ENCODE measurements around the gene MND1.

The MND1 gene

DNA sequence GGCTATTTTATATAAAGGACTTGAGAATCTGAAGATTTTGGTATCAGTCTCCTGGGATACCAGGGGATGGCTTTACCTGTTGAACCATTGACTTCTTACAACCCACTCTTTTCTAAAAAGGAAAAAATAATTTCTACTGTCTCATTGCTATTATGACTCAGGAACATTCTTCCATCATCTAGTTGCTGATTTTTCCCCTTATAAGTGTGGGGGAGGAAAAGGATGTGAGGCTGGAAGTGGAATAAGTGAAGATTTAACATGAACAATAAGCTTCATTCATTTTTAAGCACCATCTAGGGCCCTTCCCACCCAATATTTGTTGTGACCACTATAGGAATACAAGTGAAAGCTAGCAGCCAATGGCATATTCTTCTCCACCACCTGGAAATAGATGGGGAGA, 10.6 kb upstream of the MND1 start:
- no peak for TF ChIP-seq CTCF (IDR thresholded peaks at IDR 0.05; ENCODE audit: insufficient read depth, low read depth, low read length, missing control alignments)
- DNase-seq (ENCODE audit: low read depth): no peak
- H3K4me3 ChIP-seq (ENCODE audit: low read length): no peak overlapping the region

DNA sequence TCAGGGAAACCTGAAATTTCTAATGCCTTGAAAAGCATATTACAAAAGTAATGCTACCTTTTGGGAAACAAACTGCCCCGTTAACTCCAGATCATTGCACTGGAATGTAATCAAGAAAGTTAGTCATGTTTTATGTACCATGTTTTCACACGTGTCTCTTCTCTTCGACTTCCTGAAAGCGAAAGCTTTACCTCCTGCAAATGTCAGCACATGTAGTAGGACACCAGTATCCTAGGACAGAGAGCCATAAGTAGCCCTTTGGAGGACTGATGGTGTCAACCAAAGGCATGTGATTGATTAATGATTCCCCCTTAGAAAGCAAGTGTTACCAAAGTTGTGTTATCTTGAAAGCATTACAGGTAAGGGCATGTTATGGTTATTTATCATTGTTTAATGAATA, 8.8 kb upstream of the MND1 start:
- no peak for TF ChIP-seq CTCF (IDR thresholded peaks at IDR 0.05; ENCODE audit: insufficient read depth, low read depth, low read length, missing control alignments)
- DNase-seq (ENCODE audit: low read depth): peak; percentile 76
- H3K4me3 ChIP-seq (ENCODE audit: low read length): no peak overlapping the region

DNA sequence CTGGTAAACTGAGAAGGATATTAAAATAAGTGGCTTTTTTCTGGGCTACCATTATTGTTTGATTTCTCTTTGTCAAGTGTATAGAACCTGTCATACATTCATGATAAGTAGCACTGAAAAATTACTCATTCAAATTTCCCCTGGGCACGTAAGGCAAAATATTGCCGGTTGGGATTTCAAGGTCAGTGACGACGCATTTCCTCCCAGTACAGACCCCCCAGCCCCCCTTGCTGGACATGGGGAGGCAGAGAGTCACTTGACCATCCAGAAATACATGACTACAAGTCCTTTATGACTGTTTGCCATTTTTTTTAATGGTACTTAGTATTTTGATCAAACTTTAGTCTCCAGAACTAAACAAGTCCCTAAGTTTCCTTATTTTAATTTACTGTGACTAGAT, 6.8 kb upstream of the MND1 start:
- H3K4me3 ChIP-seq (ENCODE audit: low read length): no peak overlapping the region
- DNase-seq (ENCODE audit: low read depth): no peak
- no peak for TF ChIP-seq CTCF (IDR thresholded peaks at IDR 0.05; ENCODE audit: insufficient read depth, low read depth, low read length, missing control alignments)

- TF ChIP-seq CTCF (IDR thresholded peaks at IDR 0.05; ENCODE audit: insufficient read depth, low read depth, low read length, missing control alignments): no peak
These were observed 2.9 kb upstream of the MND1 start for GRCh38 chr4:153341575-153342090.

DNA sequence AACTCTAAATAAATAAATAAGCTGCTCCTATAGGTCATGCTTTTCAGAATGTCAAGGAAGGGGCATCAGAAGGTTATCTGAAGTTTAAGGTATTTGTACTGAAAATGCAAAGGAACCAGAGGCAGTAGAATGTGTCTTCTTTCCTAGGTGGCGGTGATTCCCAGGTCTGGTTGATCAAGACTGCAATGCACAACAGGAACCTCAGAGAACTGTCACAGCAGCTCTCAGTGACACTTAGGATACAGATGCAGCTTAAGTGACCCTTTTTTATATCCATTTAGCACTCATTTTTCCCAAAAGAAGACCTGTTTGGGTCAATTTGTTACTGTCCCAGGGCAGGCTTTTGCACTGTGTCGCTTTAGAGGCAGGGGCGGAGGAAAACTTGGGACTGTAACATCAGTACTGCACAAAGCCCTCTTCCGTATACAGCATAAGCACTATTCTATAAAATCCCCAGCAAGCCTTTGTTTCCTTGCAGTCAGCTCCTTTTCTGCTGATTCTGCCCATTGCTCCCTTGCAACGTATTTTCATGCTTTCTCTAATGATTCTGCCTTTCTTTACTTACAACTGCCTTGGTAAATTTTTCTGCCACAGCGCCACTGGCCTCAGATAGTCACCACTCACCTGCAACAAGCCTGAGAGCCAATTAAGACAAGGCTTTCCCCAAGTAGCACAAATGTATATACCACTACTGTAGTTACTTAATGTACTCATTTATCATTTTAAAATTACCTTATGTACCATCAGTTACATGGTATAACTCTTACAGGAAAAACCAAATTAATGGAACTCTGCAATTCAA, 1.5 kb upstream of the MND1 start:
- H3K4me3 ChIP-seq (ENCODE audit: low read length): no peak overlapping the region
- no peak for DNase-seq (ENCODE audit: low read depth)
- TF ChIP-seq CTCF (IDR thresholded peaks at IDR 0.05; ENCODE audit: insufficient read depth, low read depth, low read length, missing control alignments): no peak

More at GRCh38 chr4:153341575-153342090, 2.9 kb upstream of the MND1 start:
- peak; percentile 65 for DNase-seq (ENCODE audit: low read depth)
- H3K4me3 ChIP-seq (ENCODE audit: low read length): no peak overlapping the region

DNA sequence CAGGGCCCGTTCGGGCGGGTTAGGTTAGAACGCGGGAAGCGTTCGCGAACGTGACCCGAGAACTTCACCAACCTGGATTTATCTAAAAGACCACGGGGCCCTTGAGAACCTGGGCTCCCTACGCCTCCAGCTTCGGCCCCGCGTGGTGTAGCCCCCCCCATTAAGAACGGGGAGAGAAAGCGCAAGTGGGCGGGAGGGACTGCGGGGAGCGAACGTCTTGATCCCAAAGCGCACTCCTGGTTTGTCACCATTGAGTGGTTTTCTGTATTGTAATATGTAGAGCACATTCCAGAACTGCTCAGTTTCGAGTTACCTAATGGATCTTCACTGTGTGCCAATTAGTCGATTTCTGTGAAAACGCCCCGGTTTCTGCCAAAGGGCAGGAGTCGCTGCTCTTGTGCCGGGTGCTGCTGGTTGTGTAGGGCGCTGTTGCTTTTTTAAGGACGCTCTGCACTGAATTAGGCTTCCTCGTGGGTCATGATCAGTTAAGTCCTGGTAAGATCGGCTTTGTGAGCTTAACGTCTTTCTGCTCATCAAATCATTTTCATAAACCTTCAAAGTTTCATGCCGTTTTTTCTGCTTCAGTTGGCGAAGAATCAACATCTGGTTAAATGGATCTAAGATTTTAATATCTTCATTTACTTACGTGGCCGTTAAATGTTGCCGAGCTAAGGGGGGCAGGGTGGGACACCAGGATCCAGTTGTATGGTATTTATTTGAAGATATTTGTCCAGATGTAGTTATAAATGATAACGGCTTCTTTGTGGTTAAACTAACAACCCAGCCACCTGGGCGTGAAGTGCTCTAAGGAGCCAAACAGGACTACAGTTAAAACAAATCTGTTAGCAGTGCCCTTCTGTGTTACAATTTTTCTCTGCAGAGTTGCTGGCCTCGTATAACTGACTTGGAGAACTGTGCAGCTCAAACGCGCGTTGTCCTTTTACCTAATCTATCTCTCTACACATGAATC, 809 bp downstream of the MND1 start:
- peak; percentile 10 for TF ChIP-seq CTCF (IDR thresholded peaks at IDR 0.05; ENCODE audit: insufficient read depth, low read depth, low read length, missing control alignments)
- H3K4me3 ChIP-seq (ENCODE audit: low read length): peak overlapping the region; percentile 73
- DNase-seq (ENCODE audit: low read depth): peak; percentile 57

Data from epithelial cell of esophagus (primary cell).